Kidney (tissue), 14 donors: ENCODE measurements around the gene SRRM3. TPM values are rescaled to one million over a fixed set of nuclear protein-coding genes. Genes with fewer than 3 reads are reported as not detected.
A peak's percentile ranks its signal among the peaks of the same experiment; 100 is the strongest.

Experiments
- DNase-seq, 5 donors: peaks; one replicate each; pipeline ENCODE4 v3.0.0-alpha.2; 2013 to 2020
- FAIRE-seq: peaks from 2 replicates; lab custom pipeline; 2012; peaks lifted over from hg19 to GRCh38; lab: Jason Lieb, UNC
- H3K27ac ChIP-seq, 2 donors: one replicate each; pipeline ENCODE4 v1.7.0; 2013; ENCODE audit warnings: low read depth in 2 of 2, low read length in 2 of 2, inconsistent platforms in 1 of 2
- H3K27me3 ChIP-seq: one replicate; pipeline ENCODE4 v1.7.1; 2013; ENCODE audit warnings: low read length, inconsistent platforms; ENCODE audit not compliant: control insufficient read depth, insufficient read depth
- H3K36me3 ChIP-seq, 3 donors: one replicate each; pipeline versions ENCODE4 v1.7.0 to v1.7.1; 2013; ENCODE audit warnings: low read length in 3 of 3, control low read depth in 1 of 3, inconsistent platforms in 1 of 3; ENCODE audit not compliant: insufficient read depth in 3 of 3, control insufficient read depth in 2 of 3
- H3K4me1 ChIP-seq, 3 donors: one replicate each; pipeline versions ENCODE4 v1.7.0 to v1.7.1; 2013; ENCODE audit warnings: low read length in 3 of 3, inconsistent platforms in 1 of 3, low read depth in 1 of 3; ENCODE audit not compliant: control insufficient read depth in 2 of 3, insufficient read depth in 2 of 3
- H3K4me3 ChIP-seq, 3 donors: one replicate each; pipeline versions ENCODE4 v1.7.0 to v1.8.1; 2013; ENCODE audit warnings: low read length in 3 of 3, control low read depth in 1 of 3, inconsistent platforms in 1 of 3
- H3K9ac ChIP-seq, 3 donors: one replicate each; pipeline versions ENCODE4 v1.7.0 to v1.7.1; 2013; ENCODE audit warnings: low read length in 3 of 3, control low read depth in 1 of 3, inconsistent platforms in 1 of 3
- H3K9me3 ChIP-seq, 3 donors: one replicate each; pipeline versions ENCODE4 v1.7.0 to v1.7.1; 2013; ENCODE audit warnings: low read length in 3 of 3, control low read depth in 1 of 3, inconsistent platforms in 1 of 3; ENCODE audit not compliant: control insufficient read depth in 2 of 3, insufficient read depth in 1 of 3
- intact Hi-C: fragments of 100-400 bp; cut with DNase I; formaldehyde crosslinking; loops from one replicate; pipeline ENCODE4 v1.11.1; 2022
- polyA plus RNA-seq: library from polyadenylated mRNA; stranded (reverse); fragments of 350-450 nt; fragmentation: Illumina TruSeq; extraction: RNeasy Lipid Tissue Mini Kit (QIAGEN cat#74804); gene quantifications from one replicate; pipeline ENCODE4 v1.2.3, GENCODE V29; 2014; ENCODE audit warnings: low read depth, low replicate concordance; ENCODE audit not compliant: insufficient read depth
- total RNA-seq: library from RNA; stranded (reverse); fragmentation: NEBNext Ultra II Directional; extraction: Animal tissue kit (Norgen Biotek cat#: 25700); gene quantifications from one replicate; pipeline ENCODE4 v1.2.1, GENCODE V29; 2021
- TF ChIP-seq, protein P1 (sequence below): IDR thresholded peaks from 3 replicates; pipeline ENCODE4 v1.5.1; 2012; ENCODE audit warnings: mild to moderate bottlenecking, moderate library complexity, borderline replicate concordance; ENCODE audit not compliant: insufficient read depth; ENCODE audit errors: extremely low read depth
- donor health status: control.
- donor health status: control.
- donor health status: control.
- donor health status: control.
- donor health status: control.
- donor health status: DM: yes; HTN: yes; CAD: no.
- donor health status: Normal renal cell carcinoma (clear cell type).

SRRM3 gene
- total and polyA plus RNA-seq, 2 donors from 2014 or later: 0.99 to 1.0 TPM

DNA sequence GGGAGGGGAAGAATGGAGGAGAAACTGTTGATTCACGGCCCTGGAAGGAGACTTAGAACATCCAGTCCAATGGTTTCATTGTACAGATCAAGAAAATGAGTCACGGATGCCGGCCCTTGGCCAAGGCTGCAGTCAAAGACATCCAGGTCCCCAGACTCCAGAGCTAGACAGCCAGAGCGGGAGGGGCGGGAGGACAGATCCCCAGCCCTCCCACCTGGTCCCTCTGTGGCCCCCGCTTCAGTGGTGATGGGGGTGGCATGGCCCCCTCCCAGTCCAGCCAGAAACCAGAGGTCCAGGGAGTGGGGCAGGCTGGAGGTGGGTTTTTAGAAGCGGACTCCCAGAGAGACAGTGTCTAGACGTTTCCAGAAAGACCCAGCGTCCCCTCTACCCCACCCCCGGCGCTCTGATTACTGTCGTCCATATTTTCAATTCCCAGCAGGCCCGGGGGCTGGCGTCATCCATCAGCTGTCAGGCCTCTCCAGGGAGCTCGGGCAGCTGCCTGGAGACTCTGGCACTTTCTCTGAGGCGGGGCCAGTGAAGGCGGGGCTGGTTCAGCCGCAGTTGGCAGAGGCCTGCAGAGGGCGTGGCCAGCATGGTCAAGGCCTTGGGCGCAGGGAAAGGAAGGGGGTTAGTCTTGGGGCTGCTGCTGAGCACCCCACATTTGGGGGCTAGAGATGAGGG is 92.8 kb downstream of the SRRM3 start:
- Histone ChIP-seq H3K27ac (peak overlapping the region; percentile 97 to 100), H3K9ac (peak overlapping the region in 2 of 3 donors; percentile 63 to 92), H3K27me3 (no peaks in the 10 kb centered on the region), H3K4me3 (peak overlapping the region in 2 of 3 donors; percentile 23 to 50), H3K4me1 (peaks cover 0 to 24% (median 7%) of the 10 kb centered on the region in 3 donors), H3K9me3 (no peaks in the 10 kb centered on the region), H3K36me3 (no peaks in the 10 kb centered on the region)
- FAIRE-seq (no peak), DNase-seq (peak; percentile 94 to 99 (median 96))
- intact Hi-C loops: no loop called here
- TF ChIP-seq, protein P1, sequence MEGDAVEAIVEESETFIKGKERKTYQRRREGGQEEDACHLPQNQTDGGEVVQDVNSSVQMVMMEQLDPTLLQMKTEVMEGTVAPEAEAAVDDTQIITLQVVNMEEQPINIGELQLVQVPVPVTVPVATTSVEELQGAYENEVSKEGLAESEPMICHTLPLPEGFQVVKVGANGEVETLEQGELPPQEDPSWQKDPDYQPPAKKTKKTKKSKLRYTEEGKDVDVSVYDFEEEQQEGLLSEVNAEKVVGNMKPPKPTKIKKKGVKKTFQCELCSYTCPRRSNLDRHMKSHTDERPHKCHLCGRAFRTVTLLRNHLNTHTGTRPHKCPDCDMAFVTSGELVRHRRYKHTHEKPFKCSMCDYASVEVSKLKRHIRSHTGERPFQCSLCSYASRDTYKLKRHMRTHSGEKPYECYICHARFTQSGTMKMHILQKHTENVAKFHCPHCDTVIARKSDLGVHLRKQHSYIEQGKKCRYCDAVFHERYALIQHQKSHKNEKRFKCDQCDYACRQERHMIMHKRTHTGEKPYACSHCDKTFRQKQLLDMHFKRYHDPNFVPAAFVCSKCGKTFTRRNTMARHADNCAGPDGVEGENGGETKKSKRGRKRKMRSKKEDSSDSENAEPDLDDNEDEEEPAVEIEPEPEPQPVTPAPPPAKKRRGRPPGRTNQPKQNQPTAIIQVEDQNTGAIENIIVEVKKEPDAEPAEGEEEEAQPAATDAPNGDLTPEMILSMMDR: no peak

DNA sequence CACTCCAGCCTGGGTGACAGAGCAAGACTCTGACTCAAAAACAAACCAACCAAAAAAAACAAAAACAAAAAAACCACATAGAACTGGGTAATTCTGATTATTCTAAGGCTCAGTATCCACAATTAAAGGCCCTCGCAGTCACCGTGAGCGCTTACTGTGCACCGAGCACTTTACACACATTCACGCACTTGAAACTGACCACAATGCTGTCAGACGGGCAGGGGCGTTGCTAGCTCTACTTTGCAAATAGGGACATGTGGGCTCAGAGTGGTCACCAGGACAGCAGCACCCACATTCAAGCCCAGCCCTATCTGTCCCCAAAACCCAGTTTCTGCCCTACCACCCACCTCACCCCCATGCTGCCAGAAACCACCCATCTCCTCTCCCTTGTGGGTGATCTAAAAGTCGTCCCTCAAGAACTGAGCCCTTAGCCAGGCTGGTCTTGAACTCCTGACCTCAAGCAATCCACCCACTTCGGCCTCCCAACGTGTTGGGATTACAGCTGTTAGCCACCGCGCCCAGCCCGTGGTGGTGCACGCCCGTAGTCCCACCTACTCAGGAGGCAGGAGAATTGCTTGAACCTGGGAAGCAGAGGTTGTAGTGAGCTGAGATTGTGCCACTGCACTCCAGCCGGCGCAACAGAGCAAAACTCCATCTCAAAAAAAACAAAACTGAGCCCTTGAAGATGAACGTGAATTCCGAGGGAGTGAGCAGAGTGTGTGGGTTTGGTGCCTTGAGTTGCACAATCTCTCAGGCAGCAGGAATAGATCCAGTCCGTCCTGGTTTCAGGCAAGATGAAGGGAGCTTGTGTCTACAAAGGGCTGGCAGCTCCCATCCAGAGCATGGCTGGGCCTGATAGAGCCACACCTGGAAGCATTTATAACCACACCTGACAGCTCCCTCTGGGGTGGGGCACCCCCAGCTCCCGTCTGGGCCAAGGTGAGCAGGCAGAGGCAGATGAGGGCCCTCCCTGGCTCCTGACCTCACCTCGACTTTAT is 95.3 kb downstream of the SRRM3 start:
- peak overlapping the region in 1 of 3 donors; percentile 22 for H3K9ac ChIP-seq
- peak overlapping the region; percentile 16 to 79 for H3K27ac ChIP-seq
- DNase-seq: peak in 1 of 5 donors; percentile 91
- no peak for FAIRE-seq
- intact Hi-C loops: no loop called here
- TF ChIP-seq, protein P1: no peak
- no peak overlapping the region for H3K4me3 ChIP-seq
- peaks cover 0 to 16% (median 10%) of the 10 kb centered on the region in 3 donors for H3K4me1 ChIP-seq
- H3K27me3 ChIP-seq: no peaks in the 10 kb centered on the region
- H3K9me3 ChIP-seq: no peaks in the 10 kb centered on the region
- H3K36me3 ChIP-seq: no peaks in the 10 kb centered on the region

DNA sequence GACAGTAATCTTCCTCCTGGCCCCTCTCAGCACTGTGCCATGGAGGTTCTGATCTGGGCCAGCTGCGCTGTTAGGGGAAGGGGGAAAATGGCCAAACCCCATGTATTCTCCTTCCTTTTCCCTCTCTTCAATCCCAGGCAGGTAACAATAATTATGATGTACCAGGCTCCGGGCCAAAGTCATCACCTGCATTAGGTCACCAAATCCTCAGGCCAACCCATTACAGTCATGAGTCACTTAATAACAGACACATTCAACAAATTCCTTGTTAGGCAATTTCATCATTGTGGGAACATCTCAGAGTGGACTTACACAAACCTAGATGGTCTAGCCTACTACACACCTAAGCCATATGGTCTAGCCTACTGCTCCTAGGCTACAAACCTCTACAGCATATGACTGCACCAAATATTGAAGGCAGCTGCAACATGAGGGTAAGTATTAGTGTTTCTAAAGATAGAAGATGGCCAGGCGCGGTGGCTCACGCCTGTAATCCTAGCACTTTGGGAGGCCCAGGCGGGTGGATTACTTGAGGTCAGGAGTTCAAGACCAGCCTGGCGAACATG is 98.6 kb downstream of the SRRM3 start:
- FAIRE-seq: no peak
- Histone ChIP-seq H3K36me3 (peaks cover 0 to 6% (median 3%) of the 10 kb centered on the region in 3 donors), H3K9me3 (no peaks in the 10 kb centered on the region), H3K27me3 (no peaks in the 10 kb centered on the region), H3K27ac (peak overlapping the region; percentile 23 to 76), H3K4me3 (no peak overlapping the region), H3K9ac (no peak overlapping the region), H3K4me1 (peaks cover 0 to 13% (median 13%) of the 10 kb centered on the region in 3 donors)
- no peak for DNase-seq
- intact Hi-C loops: no loop called here
- TF ChIP-seq, protein P1: no peak
